ENCODE results near the gene PCGF6. TPM values are rescaled to one million over a fixed set of nuclear protein-coding genes. Genes with fewer than 3 reads are reported as not detected.

The PCGF6 gene, protein sequence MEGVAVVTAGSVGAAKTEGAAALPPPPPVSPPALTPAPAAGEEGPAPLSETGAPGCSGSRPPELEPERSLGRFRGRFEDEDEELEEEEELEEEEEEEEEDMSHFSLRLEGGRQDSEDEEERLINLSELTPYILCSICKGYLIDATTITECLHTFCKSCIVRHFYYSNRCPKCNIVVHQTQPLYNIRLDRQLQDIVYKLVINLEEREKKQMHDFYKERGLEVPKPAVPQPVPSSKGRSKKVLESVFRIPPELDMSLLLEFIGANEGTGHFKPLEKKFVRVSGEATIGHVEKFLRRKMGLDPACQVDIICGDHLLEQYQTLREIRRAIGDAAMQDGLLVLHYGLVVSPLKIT
- 7.5 TPM for polyA plus RNA-seq (2012; ENCODE audit: low read depth, missing spikeins)

- TF ChIP-seq POLR2A (IDR thresholded peaks at IDR 0.05; ENCODE audit: low read depth, low read length), result no peak
- TF ChIP-seq SPI1 (IDR thresholded peaks at IDR 0.05; ENCODE audit: low read depth, low read length), result no peak
- no peak; the same call in 1 of the 2 replicates for TF ChIP-seq TAF1 (IDR thresholded peaks at IDR 0.05; ENCODE audit: low read depth, low read length)
- no peak for TF ChIP-seq PAX5 (IDR thresholded peaks at IDR 0.05; ENCODE audit: insufficient read depth, low read length, severe bottlenecking)
- no peak for TF ChIP-seq POLR2AphosphoS5 (IDR thresholded peaks at IDR 0.05; ENCODE audit: low read depth, low read length)
- no peak for TF ChIP-seq POU2F2 (IDR thresholded peaks at IDR 0.05; ENCODE audit: low read depth, low read length)
- DNase-seq (ENCODE audit: insufficient read length, low spot score), result peak; percentile 90
- peak; percentile 95 for FAIRE-seq
Measured at GRCh38 chr10:103350517-103351260, at the start of gene PCGF6. Gene PCGF6, minus strand, starts transcription at chr10:103351140. Its CDS starts 74 bp downstream, at chr10:103351066.

DNA sequence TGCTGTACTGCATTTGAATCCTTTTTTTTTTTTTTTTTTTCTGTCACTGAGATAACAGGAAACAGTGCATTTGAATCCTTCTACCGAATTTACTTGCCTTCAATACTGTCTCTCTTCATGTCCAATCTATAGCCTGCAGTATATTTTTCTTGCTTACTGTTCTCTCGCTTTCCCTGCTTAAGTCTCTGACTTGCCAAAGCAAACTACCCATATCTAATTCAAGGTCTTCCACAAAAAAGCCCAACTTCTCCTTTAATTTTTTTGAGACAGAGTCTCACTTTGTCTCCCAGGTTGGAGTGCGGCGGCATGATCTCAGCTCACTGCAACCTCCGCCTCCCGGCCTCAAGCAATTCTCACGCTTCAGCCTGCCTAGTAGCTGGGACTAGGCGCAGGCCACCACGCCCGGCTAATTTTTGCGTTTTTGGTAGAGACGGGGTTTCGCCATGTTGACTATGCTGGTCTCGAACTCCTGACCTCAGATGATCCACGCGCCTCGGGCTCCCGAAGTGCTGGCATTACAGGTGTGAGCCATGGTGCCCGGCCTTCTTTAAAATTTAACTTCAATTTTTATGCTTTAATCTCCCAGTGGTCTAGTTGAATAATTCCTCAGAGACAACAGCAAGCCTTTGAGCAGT, 46.4 kb upstream of the PCGF6 start:
- DNase-seq (ENCODE audit: insufficient read length, low spot score) (no peak), FAIRE-seq (no peak)
- TF ChIP-seq POLR2AphosphoS5 (IDR thresholded peaks at IDR 0.05; ENCODE audit: low read depth, low read length), result no peak
- no peak for TF ChIP-seq PAX5 (IDR thresholded peaks at IDR 0.05; ENCODE audit: insufficient read depth, low read length, severe bottlenecking)
- TF ChIP-seq SPI1 (IDR thresholded peaks at IDR 0.05; ENCODE audit: low read depth, low read length), result no peak
- TF ChIP-seq POU2F2 (IDR thresholded peaks at IDR 0.05; ENCODE audit: low read depth, low read length), result no peak
- no peak for TF ChIP-seq POLR2A (IDR thresholded peaks at IDR 0.05; ENCODE audit: low read depth, low read length)
- no peak for TF ChIP-seq TAF1 (IDR thresholded peaks at IDR 0.05; ENCODE audit: low read depth, low read length)

- DNase-seq (ENCODE audit: insufficient read length, low spot score), result no peak
- TF ChIP-seq POLR2AphosphoS5 (IDR thresholded peaks at IDR 0.05; ENCODE audit: low read depth, low read length) (no peak), TAF1 (IDR thresholded peaks at IDR 0.05; ENCODE audit: low read depth, low read length) (no peak; the same call in 1 of the 2 replicates), POLR2A (IDR thresholded peaks at IDR 0.05; ENCODE audit: low read depth, low read length) (no peak), SPI1 (IDR thresholded peaks at IDR 0.05; ENCODE audit: low read depth, low read length) (no peak), PAX5 (IDR thresholded peaks at IDR 0.05; ENCODE audit: insufficient read depth, low read length, severe bottlenecking) (no peak), POU2F2 (IDR thresholded peaks at IDR 0.05; ENCODE audit: low read depth, low read length) (no peak)
- no peak for FAIRE-seq
Measured at GRCh38 chr10:103396789-103397087, 45.8 kb upstream of the PCGF6 start.

GRCh38 chr10:103396067-103396788, 45.3 kb upstream of the PCGF6 start, which contains the start of the genes ATP5MK and PDCD11:
Gene ATP5MK, minus strand, starts transcription at chr10:103396475. Its CDS starts 4,018 bp downstream, at chr10:103392457.
Gene PDCD11, plus strand, starts transcription at chr10:103396626. Its CDS starts 1,801 bp downstream, at chr10:103398427.
- peak; percentile 95 for TF ChIP-seq POLR2A (IDR thresholded peaks at IDR 0.05; ENCODE audit: low read depth, low read length)
- TF ChIP-seq PAX5 (IDR thresholded peaks at IDR 0.05; ENCODE audit: insufficient read depth, low read length, severe bottlenecking), result peak; percentile 19
- TF ChIP-seq SPI1 (IDR thresholded peaks at IDR 0.05; ENCODE audit: low read depth, low read length), result peak; percentile 19; the same call in 1 of the 2 replicates
- TF ChIP-seq TAF1 (IDR thresholded peaks at IDR 0.05; ENCODE audit: low read depth, low read length), result peak; percentile 64
- peak; percentile 96 for TF ChIP-seq POLR2AphosphoS5 (IDR thresholded peaks at IDR 0.05; ENCODE audit: low read depth, low read length)
- TF ChIP-seq POU2F2 (IDR thresholded peaks at IDR 0.05; ENCODE audit: low read depth, low read length), result peak; percentile 11; the same call in 1 of the 2 replicates
- FAIRE-seq (peak; percentile 99), DNase-seq (ENCODE audit: insufficient read length, low spot score) (peak; percentile 86)

DNA sequence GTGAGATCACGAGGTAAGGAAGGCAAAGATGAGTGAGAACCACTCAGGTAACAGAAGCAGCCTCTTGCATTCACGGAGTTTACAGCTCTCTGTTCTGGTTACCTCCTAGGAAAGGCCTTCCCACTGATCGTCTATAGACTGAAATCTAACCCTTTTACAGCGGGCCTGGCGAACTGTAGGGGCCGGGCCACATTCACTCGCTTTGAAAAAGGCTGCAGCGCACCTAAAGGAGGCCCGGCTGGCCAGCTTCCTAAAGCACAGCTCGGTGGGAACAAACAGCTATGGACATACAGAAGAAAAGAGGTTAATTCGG, 44.8 kb upstream of the PCGF6 start:
- TF ChIP-seq PAX5 (IDR thresholded peaks at IDR 0.05; ENCODE audit: insufficient read depth, low read length, severe bottlenecking) (no peak), TAF1 (IDR thresholded peaks at IDR 0.05; ENCODE audit: low read depth, low read length) (no peak), POLR2AphosphoS5 (IDR thresholded peaks at IDR 0.05; ENCODE audit: low read depth, low read length) (peak; percentile 15; the same call in 1 of the 2 replicates), POU2F2 (IDR thresholded peaks at IDR 0.05; ENCODE audit: low read depth, low read length) (no peak), POLR2A (IDR thresholded peaks at IDR 0.05; ENCODE audit: low read depth, low read length) (0 out of 2 replicates have a peak, but pooled peaks have one; percentile 7), SPI1 (IDR thresholded peaks at IDR 0.05; ENCODE audit: low read depth, low read length) (no peak)
- no peak for FAIRE-seq
- DNase-seq (ENCODE audit: insufficient read length, low spot score), result no peak

DNA sequence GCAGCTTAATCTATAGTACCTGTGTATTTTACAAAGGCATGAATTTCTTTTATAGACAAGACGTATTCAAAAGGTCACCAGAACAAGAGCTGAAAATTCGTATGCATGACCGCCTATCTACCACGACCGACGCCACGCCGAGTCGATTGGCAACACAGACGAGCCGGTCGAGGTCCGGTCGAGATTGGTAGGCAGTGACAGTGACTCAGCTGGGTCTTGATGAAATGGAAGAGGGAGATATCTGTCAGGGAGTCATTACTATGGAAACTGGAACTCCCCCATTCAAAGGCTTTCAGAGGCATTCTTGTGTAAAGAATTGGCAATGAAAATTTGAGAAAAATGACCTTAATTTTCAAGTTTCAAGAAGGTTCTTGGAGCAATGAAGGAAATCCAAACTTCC, 43.2 kb upstream of the PCGF6 start:
- TF ChIP-seq TAF1 (IDR thresholded peaks at IDR 0.05; ENCODE audit: low read depth, low read length), result no peak
- no peak for TF ChIP-seq POLR2A (IDR thresholded peaks at IDR 0.05; ENCODE audit: low read depth, low read length)
- TF ChIP-seq PAX5 (IDR thresholded peaks at IDR 0.05; ENCODE audit: insufficient read depth, low read length, severe bottlenecking), result no peak
- TF ChIP-seq POLR2AphosphoS5 (IDR thresholded peaks at IDR 0.05; ENCODE audit: low read depth, low read length), result no peak
- TF ChIP-seq POU2F2 (IDR thresholded peaks at IDR 0.05; ENCODE audit: low read depth, low read length), result no peak
- FAIRE-seq, result peak; percentile 59
- no peak for DNase-seq (ENCODE audit: insufficient read length, low spot score)

- TF ChIP-seq POLR2AphosphoS5 (IDR thresholded peaks at IDR 0.05; ENCODE audit: low read depth, low read length) (no peak), SPI1 (IDR thresholded peaks at IDR 0.05; ENCODE audit: low read depth, low read length) (peak; percentile 63)
- DNase-seq (ENCODE audit: insufficient read length, low spot score), result no peak
- FAIRE-seq, result peak; percentile 88
Measured at GRCh38 chr10:103382769-103383168, 31.8 kb upstream of the PCGF6 start.

- no peak for DNase-seq (ENCODE audit: insufficient read length, low spot score)
- no peak for TF ChIP-seq SPI1 (IDR thresholded peaks at IDR 0.05; ENCODE audit: low read depth, low read length)
- TF ChIP-seq POLR2AphosphoS5 (IDR thresholded peaks at IDR 0.05; ENCODE audit: low read depth, low read length), result no peak
- TF ChIP-seq PAX5 (IDR thresholded peaks at IDR 0.05; ENCODE audit: insufficient read depth, low read length, severe bottlenecking), result no peak
- no peak for TF ChIP-seq POU2F2 (IDR thresholded peaks at IDR 0.05; ENCODE audit: low read depth, low read length)
- TF ChIP-seq TAF1 (IDR thresholded peaks at IDR 0.05; ENCODE audit: low read depth, low read length), result no peak
- TF ChIP-seq POLR2A (IDR thresholded peaks at IDR 0.05; ENCODE audit: low read depth, low read length), result no peak
- FAIRE-seq, result peak; percentile 60
Measured at GRCh38 chr10:103374263-103374662, 23.3 kb upstream of the PCGF6 start.
